ENCODE data around the gene RFNG. TPM values are rescaled to one million over a fixed set of nuclear protein-coding genes. Genes with fewer than 3 reads are reported as not detected.

The RFNG gene
- total RNA-seq, 2 experiments from 2014 or later = 19.4 to 20.8 TPM

DNA sequence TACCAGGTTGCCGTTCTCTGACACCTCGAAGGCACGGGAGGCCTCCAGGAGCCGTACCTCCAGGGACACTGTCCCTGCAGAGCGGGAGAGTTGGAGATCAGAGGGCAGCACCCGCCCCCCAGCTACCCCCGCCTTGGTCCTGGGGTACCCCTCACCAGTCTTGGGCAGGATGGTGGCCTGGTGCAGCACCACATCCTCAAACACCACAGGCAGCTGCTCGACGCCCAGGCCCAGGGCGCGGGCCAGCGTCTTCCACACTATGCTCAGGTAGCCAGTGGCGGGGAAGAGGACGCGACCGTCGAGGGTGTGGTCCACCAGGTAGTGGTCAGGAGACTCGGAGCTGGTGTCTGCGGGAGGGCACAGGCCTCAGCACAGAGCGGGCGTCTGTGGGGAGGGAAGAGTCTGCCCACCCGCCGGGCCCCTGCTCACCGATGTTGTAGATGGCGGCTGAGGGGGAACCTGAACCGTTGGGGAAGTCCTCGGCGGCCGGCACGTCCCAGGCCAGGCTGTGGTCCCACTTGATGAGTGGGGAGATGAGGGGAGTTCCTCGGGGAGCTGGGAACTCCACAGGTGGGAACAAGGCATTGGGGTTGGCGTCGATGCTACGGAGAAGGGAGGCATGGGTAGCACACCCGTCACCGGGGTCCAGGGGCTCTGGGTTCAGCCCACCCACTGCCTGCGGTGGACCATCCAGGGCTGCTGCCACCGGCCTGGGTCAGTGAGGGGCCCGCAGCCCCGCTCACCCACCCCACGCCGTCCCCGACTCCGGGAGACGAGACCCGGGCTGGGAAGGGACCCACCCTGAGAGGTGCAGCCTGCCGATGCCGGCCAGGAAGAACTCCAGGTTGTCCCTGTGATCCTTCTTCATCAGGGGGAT is 36.6 kb upstream of the RFNG start:
- Mint-ChIP-seq H3K36me3 (ENCODE audit: low read depth) (peaks cover 24% of the 10 kb centered on the region), H3K4me1 (ENCODE audit: low read depth) (no peaks in the 10 kb centered on the region), H3K27me3 (ENCODE audit: low read depth) (no peaks in the 10 kb centered on the region), H3K9me3 (ENCODE audit: insufficient read depth) (no peaks in the 10 kb centered on the region), H3K4me3 (no peak overlapping the region), H3K27ac (no peak overlapping the region)
- DNase-seq (no peak), ATAC-seq (no peak)
- ChIA-PET POLR2A (no interaction called here), CTCF (no interaction called here)

GRCh38 chr17:82086941-82087906 is 35.6 kb upstream of the RFNG start:
- POLR2A ChIA-PET = interaction anchor here (0.8 to 1.0 kb wide), 2 partner anchors 11 to 24 kb away, joined by 3 to 4 read pairs; no protein-coding TSS in a partner anchor
- no peaks in the 10 kb centered on the region for H3K4me1 Mint-ChIP-seq (ENCODE audit: low read depth)
- H3K9me3 Mint-ChIP-seq (ENCODE audit: insufficient read depth) = no peaks in the 10 kb centered on the region
- DNase-seq (no peak), ATAC-seq (no peak)
- H3K27ac Mint-ChIP-seq = no peak overlapping the region
- CTCF ChIA-PET = no interaction called here
- H3K4me3 Mint-ChIP-seq = no peak overlapping the region
- no peaks in the 10 kb centered on the region for H3K27me3 Mint-ChIP-seq (ENCODE audit: low read depth)
- peaks cover 25% of the 10 kb centered on the region for H3K36me3 Mint-ChIP-seq (ENCODE audit: low read depth)

- POLR2A ChIA-PET = interaction anchor here (0.8 to 1.0 kb wide), 2 partner anchors 10 to 23 kb away, joined by 3 to 4 read pairs; no protein-coding TSS in a partner anchor
Observed at GRCh38 chr17:82085931-82086764, 34.5 kb upstream of the RFNG start.

DNA sequence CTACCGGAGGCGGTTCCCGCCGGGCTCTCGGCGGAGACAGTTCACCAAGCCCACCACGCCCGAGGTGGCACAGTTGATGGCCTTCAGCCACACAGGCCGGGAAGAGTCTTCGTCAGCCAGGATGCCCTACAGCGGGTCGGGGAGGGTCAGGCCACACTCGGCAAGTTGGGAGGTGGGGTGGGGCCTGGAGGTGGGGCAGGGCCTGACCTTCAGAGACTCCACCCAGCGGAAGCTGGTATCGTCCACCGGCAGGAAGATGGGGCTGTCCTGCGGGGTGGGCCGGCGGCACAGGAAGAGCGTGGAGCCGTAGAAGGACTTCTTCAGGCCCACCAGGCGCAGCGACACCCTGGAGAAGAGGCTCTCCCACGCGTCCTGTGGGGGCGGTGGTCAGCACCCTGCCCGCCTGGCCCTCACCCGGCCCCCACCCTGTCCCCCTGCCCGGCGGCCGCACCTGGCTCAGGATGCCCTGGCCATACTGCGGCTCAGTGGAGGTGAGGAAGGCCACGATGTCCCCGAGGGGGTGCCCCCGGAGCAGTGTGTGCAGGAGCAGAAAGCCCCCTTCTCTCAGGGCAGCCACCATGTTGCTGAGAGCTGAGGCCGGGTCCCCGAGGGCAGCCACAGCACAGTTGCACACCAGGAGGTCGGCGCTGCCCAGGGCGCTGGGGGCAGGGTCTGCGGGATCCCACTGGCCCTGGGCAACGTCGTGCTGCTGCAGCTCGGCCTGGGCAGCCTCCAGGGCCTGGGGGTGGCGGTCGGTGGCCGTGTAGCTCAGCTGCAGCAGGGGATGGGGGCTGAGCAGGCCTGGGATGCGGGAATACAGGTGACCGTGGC is 33.6 kb upstream of the RFNG start:
- Mint-ChIP-seq H3K4me1 (ENCODE audit: low read depth) (no peaks in the 10 kb centered on the region), H3K27me3 (ENCODE audit: low read depth) (no peaks in the 10 kb centered on the region), H3K36me3 (ENCODE audit: low read depth) (peaks cover 25% of the 10 kb centered on the region), H3K4me3 (no peak overlapping the region), H3K9me3 (ENCODE audit: insufficient read depth) (no peaks in the 10 kb centered on the region), H3K27ac (no peak overlapping the region)
- ChIA-PET CTCF (no interaction called here), POLR2A (no interaction called here)
- DNase-seq = no peak
- no peak for ATAC-seq

More at GRCh38 chr17:82085931-82086764, 34.5 kb upstream of the RFNG start:
- Mint-ChIP-seq H3K4me3 (no peak overlapping the region), H3K27ac (no peak overlapping the region), H3K27me3 (ENCODE audit: low read depth) (no peaks in the 10 kb centered on the region), H3K9me3 (ENCODE audit: insufficient read depth) (no peaks in the 10 kb centered on the region), H3K36me3 (ENCODE audit: low read depth) (peaks cover 24% of the 10 kb centered on the region), H3K4me1 (ENCODE audit: low read depth) (no peaks in the 10 kb centered on the region)
- DNase-seq (no peak), ATAC-seq (no peak)
- CTCF ChIA-PET = no interaction called here

GRCh38 chr17:82084373-82085030 is 32.9 kb upstream of the RFNG start:
- CTCF ChIA-PET = no interaction called here
- no peaks in the 10 kb centered on the region for H3K27me3 Mint-ChIP-seq (ENCODE audit: low read depth)
- no peak overlapping the region for H3K4me3 Mint-ChIP-seq
- DNase-seq (no peak), ATAC-seq (no peak)
- no peaks in the 10 kb centered on the region for H3K4me1 Mint-ChIP-seq (ENCODE audit: low read depth)
- H3K9me3 Mint-ChIP-seq (ENCODE audit: insufficient read depth) = no peaks in the 10 kb centered on the region
- H3K27ac Mint-ChIP-seq = no peak overlapping the region
- POLR2A ChIA-PET = no interaction called here
- H3K36me3 Mint-ChIP-seq (ENCODE audit: low read depth) = peaks cover 29% of the 10 kb centered on the region

- Mint-ChIP-seq H3K36me3 (ENCODE audit: low read depth) (peaks cover 33% of the 10 kb centered on the region), H3K9me3 (ENCODE audit: insufficient read depth) (no peaks in the 10 kb centered on the region), H3K4me1 (ENCODE audit: low read depth) (no peaks in the 10 kb centered on the region), H3K27ac (no peak overlapping the region), H3K4me3 (no peak overlapping the region), H3K27me3 (ENCODE audit: low read depth) (no peaks in the 10 kb centered on the region)
- ATAC-seq = no peak
- POLR2A ChIA-PET = no interaction called here
- no peak for DNase-seq
- CTCF ChIA-PET = no interaction called here
Observed at GRCh38 chr17:82083533-82084359, 32.1 kb upstream of the RFNG start.

DNA sequence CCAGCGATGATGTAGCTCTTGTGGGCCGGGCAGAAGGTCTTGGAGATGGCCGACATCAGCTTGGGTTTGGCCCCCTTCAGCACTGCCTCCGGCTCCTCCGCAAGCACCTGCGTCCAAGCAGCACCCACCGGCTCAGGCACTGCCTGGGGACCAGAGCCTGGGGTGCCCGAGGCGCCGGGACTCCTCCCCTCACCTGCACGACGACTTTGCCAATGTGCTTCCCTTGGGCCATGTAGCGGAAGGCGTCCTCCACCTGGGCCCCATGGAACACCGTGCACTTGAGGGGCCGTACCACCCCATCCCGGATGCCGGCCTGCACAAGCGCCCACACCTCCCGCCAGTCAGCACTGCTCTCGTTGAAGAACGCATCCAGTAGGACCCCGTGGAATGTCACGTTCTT is 31.4 kb upstream of the RFNG start:
- no peaks in the 10 kb centered on the region for H3K9me3 Mint-ChIP-seq (ENCODE audit: insufficient read depth)
- H3K4me1 Mint-ChIP-seq (ENCODE audit: low read depth) = no peaks in the 10 kb centered on the region
- no peaks in the 10 kb centered on the region for H3K27me3 Mint-ChIP-seq (ENCODE audit: low read depth)
- no peak overlapping the region for H3K27ac Mint-ChIP-seq
- ChIA-PET CTCF (no interaction called here), POLR2A (no interaction called here)
- no peak for ATAC-seq
- no peak for DNase-seq
- no peak overlapping the region for H3K4me3 Mint-ChIP-seq
- H3K36me3 Mint-ChIP-seq (ENCODE audit: low read depth) = peaks cover 32% of the 10 kb centered on the region

GRCh38 chr17:82082456-82082855 is 30.8 kb upstream of the RFNG start:
- H3K27me3 Mint-ChIP-seq (ENCODE audit: low read depth) = no peaks in the 10 kb centered on the region
- no peak overlapping the region for H3K27ac Mint-ChIP-seq
- DNase-seq (no peak), ATAC-seq (no peak)
- peaks cover 30% of the 10 kb centered on the region for H3K36me3 Mint-ChIP-seq (ENCODE audit: low read depth)
- no peaks in the 10 kb centered on the region for H3K4me1 Mint-ChIP-seq (ENCODE audit: low read depth)
- no peak overlapping the region for H3K4me3 Mint-ChIP-seq
- no peaks in the 10 kb centered on the region for H3K9me3 Mint-ChIP-seq (ENCODE audit: insufficient read depth)
- POLR2A ChIA-PET = no interaction called here
- CTCF ChIA-PET = no interaction called here

DNA sequence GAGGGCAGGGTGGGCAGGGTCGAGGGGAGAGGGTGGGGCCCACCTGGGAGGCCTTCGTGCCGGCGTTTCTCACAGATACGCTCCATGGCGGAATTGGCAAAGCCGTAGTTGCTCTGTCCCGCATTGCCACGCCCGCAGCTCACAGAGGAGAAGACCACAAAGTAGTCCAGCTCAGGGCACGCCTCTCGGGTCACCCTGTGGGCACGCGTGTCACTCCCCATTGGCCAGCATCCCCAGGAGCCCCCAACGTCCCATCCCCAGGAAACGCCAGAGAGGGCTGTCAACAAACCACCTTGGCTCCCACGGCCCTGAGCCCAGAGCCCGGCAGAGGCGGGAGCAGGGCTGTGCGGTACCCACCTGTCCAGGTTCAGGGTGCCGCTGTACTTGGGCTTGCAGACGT is 30.4 kb upstream of the RFNG start:
- Mint-ChIP-seq H3K36me3 (ENCODE audit: low read depth) (peaks cover 30% of the 10 kb centered on the region), H3K27me3 (ENCODE audit: low read depth) (no peaks in the 10 kb centered on the region), H3K27ac (no peak overlapping the region), H3K4me3 (no peak overlapping the region), H3K4me1 (ENCODE audit: low read depth) (no peaks in the 10 kb centered on the region), H3K9me3 (ENCODE audit: insufficient read depth) (no peaks in the 10 kb centered on the region)
- ChIA-PET CTCF (no interaction called here), POLR2A (interaction anchor here (0.6 kb wide), 1 partner anchor 11 kb away, joined by 3 read pairs; no protein-coding TSS in a partner anchor)
- ATAC-seq (no peak), DNase-seq (no peak)

- ATAC-seq = no peak
- CTCF ChIA-PET = no interaction called here
- POLR2A ChIA-PET = interaction anchor here (0.6 kb wide), 1 partner anchor 11 kb away, joined by 3 read pairs; no protein-coding TSS in a partner anchor
- Mint-ChIP-seq H3K36me3 (ENCODE audit: low read depth) (peaks cover 30% of the 10 kb centered on the region), H3K27ac (no peak overlapping the region), H3K27me3 (ENCODE audit: low read depth) (no peaks in the 10 kb centered on the region), H3K4me3 (no peak overlapping the region), H3K9me3 (ENCODE audit: insufficient read depth) (no peaks in the 10 kb centered on the region), H3K4me1 (ENCODE audit: low read depth) (no peaks in the 10 kb centered on the region)
- no peak for DNase-seq
Observed at GRCh38 chr17:82081546-82081945, 29.9 kb upstream of the RFNG start.
